Measurements from ENCODE around the gene PCDH1.

- TF ChIP-seq CTCF (IDR thresholded peaks at IDR 0.05; ENCODE audit: low read length): no peak
- no peak for TF ChIP-seq EZH2 (IDR thresholded peaks at IDR 0.05; ENCODE audit: borderline replicate concordance, low read length)
Observed at GRCh38 chr5:141857226-141857625, 21.0 kb downstream of the PCDH1 start.

Data from OCI-LY1 (cell line).